Measurements from ENCODE around the gene SCIN.
"Not testable (repeated sequence)": the region's sequence is repeated elsewhere in the genome, so short reads cannot be mapped to it uniquely, and the experiment has no call there.

SCIN gene

GRCh38 chr7:12570534-12571461 is at the start of gene SCIN:
Gene SCIN (plus strand): TSS chr7:12570720. CDS start chr7:12570787, 67 bp downstream.
- no peak for DNase-seq

GRCh38 chr7:12524794-12525386 is 45.6 kb upstream of the SCIN start:
- no peak for DNase-seq

- not testable (repeated sequence) for DNase-seq
Observed at GRCh38 chr7:12526693-12527092, 43.8 kb upstream of the SCIN start.

- DNase-seq, result not testable (repeated sequence)
Observed at GRCh38 chr7:12527670-12528069, 42.9 kb upstream of the SCIN start.

GRCh38 chr7:12529971-12530710 is 40.4 kb upstream of the SCIN start:
- no peak for DNase-seq

- DNase-seq, result no peak
Observed at GRCh38 chr7:12531784-12532183, 38.7 kb upstream of the SCIN start.

- no peak for DNase-seq
Observed at GRCh38 chr7:12534046-12534445, 36.5 kb upstream of the SCIN start.

GRCh38 chr7:12539681-12540080 is 30.8 kb upstream of the SCIN start:
- DNase-seq, result no peak

GRCh38 chr7:12540850-12541249 is 29.7 kb upstream of the SCIN start:
- no peak for DNase-seq

GRCh38 chr7:12543586-12543985 is 26.9 kb upstream of the SCIN start:
- DNase-seq, result no peak

- no peak for DNase-seq
Observed at GRCh38 chr7:12549106-12549505, 21.4 kb upstream of the SCIN start.

GRCh38 chr7:12550956-12551355 is 19.6 kb upstream of the SCIN start:
- no peak for DNase-seq

- no peak for DNase-seq
Observed at GRCh38 chr7:12552876-12553275, 17.6 kb upstream of the SCIN start.

- no peak for DNase-seq
Observed at GRCh38 chr7:12553416-12553815, 17.1 kb upstream of the SCIN start.

GRCh38 chr7:12554351-12554750 is 16.2 kb upstream of the SCIN start:
- DNase-seq, result no peak

- DNase-seq, result no peak
Observed at GRCh38 chr7:12554872-12555271, 15.6 kb upstream of the SCIN start.

- DNase-seq, result not testable (repeated sequence)
Observed at GRCh38 chr7:12555695-12556094, 14.8 kb upstream of the SCIN start.

- DNase-seq, result not testable (repeated sequence)
Observed at GRCh38 chr7:12556139-12556792, 14.3 kb upstream of the SCIN start.

GRCh38 chr7:12557282-12557681 is 13.2 kb upstream of the SCIN start:
- no peak for DNase-seq

GRCh38 chr7:12564996-12565764 is 5.3 kb upstream of the SCIN start:
- DNase-seq, result no peak

- DNase-seq, result no peak
Observed at GRCh38 chr7:12565873-12566272, 4.6 kb upstream of the SCIN start.

- no peak for DNase-seq
Observed at GRCh38 chr7:12567015-12567414, 3.5 kb upstream of the SCIN start.
